MCF 10A (cell line): ENCODE measurements around the gene ABCG1. TPM values are rescaled to one million over a fixed set of nuclear protein-coding genes. Genes with fewer than 3 reads are reported as not detected.

Experiments
- Bru-seq: library from RNA; stranded (reverse); fragments of 400-500 nt; gene quantifications from one replicate; lab custom pipeline; 2021; lab: Mats Ljungman, UMichigan
- BruChase-seq, 2 experiments: library from RNA; stranded (reverse); fragments of 400-500 nt; gene quantifications; one replicate each; lab custom pipeline; 2021; lab: Mats Ljungman, UMichigan
- BruUV-seq: library from RNA; stranded (reverse); fragments of 400-500 nt; replicated peaks from 2 replicates; lab custom pipeline; 2021; lab: Mats Ljungman, UMichigan
- CTCF ChIA-PET: fragments of 300-600 bp; sonication (Branson Sonifier 250); formaldehyde crosslinking; extraction: SDS; loops from one replicate; lab custom pipeline; 2021; ENCODE audit warnings: antibody characterized with exemption, inconsistent platforms; lab: Yijun Ruan, JAX
- POLR2A ChIA-PET: fragments of 300-600, 350-650 bp; sonication (Branson Sonifier 250); formaldehyde crosslinking; extraction: SDS; loops from one replicate; lab custom pipeline; 2020; ENCODE audit warnings: antibody characterized with exemption, inconsistent platforms; lab: Yijun Ruan, JAX
- DNase-seq: peaks from one replicate; pipeline ENCODE4 v3.0.0-alpha.2; 2018; ENCODE audit not compliant: unreplicated experiment
- H3K27ac Mint-ChIP-seq: one replicate; pipeline ENCODE4 v1.8.0; 2022; ENCODE audit warnings: mild to moderate bottlenecking, low read depth, mixed read lengths; ENCODE audit not compliant: unreplicated experiment
- H3K27me3 Mint-ChIP-seq: one replicate; pipeline ENCODE4 v1.8.0; 2022; ENCODE audit warnings: mixed read lengths; ENCODE audit not compliant: insufficient read depth, unreplicated experiment
- H3K36me3 Mint-ChIP-seq: one replicate; pipeline ENCODE4 v1.8.0; 2022; ENCODE audit warnings: mild to moderate bottlenecking, moderate library complexity, mixed read lengths; ENCODE audit not compliant: insufficient read depth, unreplicated experiment
- H3K4me1 Mint-ChIP-seq: one replicate; pipeline ENCODE4 v1.8.0; 2022; ENCODE audit warnings: mixed read lengths; ENCODE audit not compliant: insufficient read depth, unreplicated experiment
- H3K4me3 Mint-ChIP-seq: one replicate; pipeline ENCODE4 v1.8.0; 2022; ENCODE audit warnings: mild to moderate bottlenecking, moderate library complexity, mixed read lengths; ENCODE audit not compliant: unreplicated experiment
- H3K9me3 Mint-ChIP-seq: one replicate; pipeline ENCODE4 v1.8.0; 2022; ENCODE audit warnings: mixed read lengths; ENCODE audit not compliant: unreplicated experiment
- intact Hi-C: fragments of 100-400 bp; cut with micrococcal nuclease; formaldehyde crosslinking; loops from 2 replicates; pipeline ENCODE4 v1.14.1; 2022
- long read RNA-seq: library from polyadenylated mRNA; stranded (forward); transcript quantifications from one replicate; pipeline ENCODE4 v2.0.0, GENCODE V29; 2022
- total RNA-seq: library from RNA; stranded (reverse); gene quantifications from 2 replicates; pipeline ENCODE4 v1.2.3, GENCODE V29; 2022
- TF ChIP-seq, protein P1 (sequence below): fragments of 200-600 bp; IDR thresholded peaks from one replicate; pipeline ENCODE4 v1.8.0; 2022; ENCODE audit warnings: antibody characterized with exemption, mild to moderate bottlenecking; ENCODE audit not compliant: unreplicated experiment

The ABCG1 gene
- total RNA-seq (25.5 and 28.7 TPM in 2 replicates), Bru-seq, nascent RNA (percentile 62 among the genes with signal in this experiment), BruChase-seq, experiment 1, labeled RNA remaining after a 6-hour chase (percentile 58 among the genes with signal in this experiment), BruChase-seq, experiment 2, labeled RNA remaining after a 2-hour chase (percentile 48 among the genes with signal in this experiment)
- long read RNA-seq, transcript ABCG1-203 (15 exons, 3,034 nt): minor isoform, 20 of 78 reads
- long read RNA-seq, transcript ABCG1-205 (15 exons, 2,998 nt): major isoform, 46 of 78 reads
- long read RNA-seq, partial matches to known transcripts: 5 of 78 reads
- long read RNA-seq, other reads (novel, unspliced or antisense): 7 of 78 reads

DNA sequence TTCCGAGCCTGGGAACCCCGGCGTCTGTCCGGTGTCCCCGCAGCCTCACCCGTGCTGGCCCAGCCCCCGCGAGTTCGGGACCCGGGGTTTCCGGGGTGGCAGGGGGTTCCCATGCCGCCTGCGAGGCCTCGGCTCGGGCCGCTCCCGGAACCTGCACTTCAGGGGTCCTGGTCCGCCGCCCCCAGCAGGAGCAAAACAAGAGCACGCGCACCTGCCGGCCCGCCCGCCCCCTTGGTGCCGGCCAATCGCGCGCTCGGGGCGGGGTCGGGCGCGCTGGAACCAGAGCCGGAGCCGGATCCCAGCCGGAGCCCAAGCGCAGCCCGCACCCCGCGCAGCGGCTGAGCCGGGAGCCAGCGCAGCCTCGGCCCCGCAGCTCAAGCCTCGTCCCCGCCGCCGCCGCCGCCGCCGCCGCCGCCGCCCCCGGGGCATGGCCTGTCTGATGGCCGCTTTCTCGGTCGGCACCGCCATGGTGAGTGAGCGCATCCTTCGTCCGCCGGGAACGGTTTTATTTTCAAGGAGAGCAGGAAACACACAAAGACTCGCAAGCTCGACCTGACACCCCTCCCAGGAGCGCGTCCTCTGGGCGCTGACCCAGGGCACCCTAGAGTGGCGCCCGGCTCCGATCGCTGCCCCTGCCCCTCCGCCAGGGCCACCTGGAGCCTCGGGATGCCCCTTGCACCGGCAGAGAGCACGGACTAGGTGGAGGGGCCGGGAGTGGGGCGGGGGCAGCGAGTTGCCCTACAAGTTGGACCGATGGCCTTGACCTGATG lies at the start of gene ABCG1:
Gene ABCG1, plus strand, starts transcription at position 305 of the 770 bp plus-strand sequence. Its CDS starts 123 bp downstream, at position 428.
- H3K9me3 Mint-ChIP-seq: no peaks in the 10 kb centered on the region
- peak; percentile 30 for DNase-seq
- intact Hi-C loops: loop anchor here (1.0 kb wide), 1 partner anchor 55 kb away; no protein-coding TSS in a partner anchor
- peaks cover 21% of the 10 kb centered on the region for H3K4me1 Mint-ChIP-seq
- ChIA-PET CTCF (interaction anchor here (1.4 to 3.5 kb wide), 2 partner anchors 15 to 73 kb away, joined by 5 to 15 read pairs; no protein-coding TSS in a partner anchor), POLR2A (interaction anchor here (0.6 to 4.4 kb wide), 16 partner anchors 10 to 434 kb away, joined by 3 to 83 read pairs (median 4); no protein-coding TSS in a partner anchor)
- H3K4me3 Mint-ChIP-seq: peak within 1 kb of the TSS; percentile 90
- peak within 1 kb of the TSS; percentile 81 for H3K27ac Mint-ChIP-seq
- TF ChIP-seq, protein P1, sequence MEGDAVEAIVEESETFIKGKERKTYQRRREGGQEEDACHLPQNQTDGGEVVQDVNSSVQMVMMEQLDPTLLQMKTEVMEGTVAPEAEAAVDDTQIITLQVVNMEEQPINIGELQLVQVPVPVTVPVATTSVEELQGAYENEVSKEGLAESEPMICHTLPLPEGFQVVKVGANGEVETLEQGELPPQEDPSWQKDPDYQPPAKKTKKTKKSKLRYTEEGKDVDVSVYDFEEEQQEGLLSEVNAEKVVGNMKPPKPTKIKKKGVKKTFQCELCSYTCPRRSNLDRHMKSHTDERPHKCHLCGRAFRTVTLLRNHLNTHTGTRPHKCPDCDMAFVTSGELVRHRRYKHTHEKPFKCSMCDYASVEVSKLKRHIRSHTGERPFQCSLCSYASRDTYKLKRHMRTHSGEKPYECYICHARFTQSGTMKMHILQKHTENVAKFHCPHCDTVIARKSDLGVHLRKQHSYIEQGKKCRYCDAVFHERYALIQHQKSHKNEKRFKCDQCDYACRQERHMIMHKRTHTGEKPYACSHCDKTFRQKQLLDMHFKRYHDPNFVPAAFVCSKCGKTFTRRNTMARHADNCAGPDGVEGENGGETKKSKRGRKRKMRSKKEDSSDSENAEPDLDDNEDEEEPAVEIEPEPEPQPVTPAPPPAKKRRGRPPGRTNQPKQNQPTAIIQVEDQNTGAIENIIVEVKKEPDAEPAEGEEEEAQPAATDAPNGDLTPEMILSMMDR: no peak
- no peaks in the 10 kb centered on the region for H3K27me3 Mint-ChIP-seq
- no TSS peak for BruUV-seq
- H3K36me3 Mint-ChIP-seq: peaks cover 12% of the 10 kb centered on the region

DNA sequence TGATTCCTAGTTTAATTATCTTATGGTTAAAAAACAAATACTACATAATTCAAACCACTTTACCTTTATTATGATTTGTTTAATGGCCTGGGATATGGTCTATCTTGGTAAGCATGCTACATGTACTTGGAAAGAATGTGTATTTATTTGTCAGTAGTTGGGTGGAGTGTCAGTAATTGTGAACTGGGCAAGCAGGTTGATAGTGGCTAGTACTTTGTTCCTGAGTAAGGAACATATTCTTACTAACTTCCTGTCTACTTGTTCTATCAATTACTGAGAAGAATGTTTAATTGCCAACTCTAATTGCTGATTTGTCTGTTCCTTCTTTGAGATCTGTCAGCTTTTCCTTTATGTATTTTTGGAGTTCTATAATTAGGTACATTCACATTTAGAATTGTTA lies 49.2 kb upstream of the ABCG1 start:
- Mint-ChIP-seq H3K9me3 (no peaks in the 10 kb centered on the region), H3K27ac (peak overlapping the region; percentile 90), H3K36me3 (no peaks in the 10 kb centered on the region), H3K4me3 (no peak overlapping the region), H3K27me3 (no peaks in the 10 kb centered on the region), H3K4me1 (peaks cover 23% of the 10 kb centered on the region)
- BruUV-seq: no TSS peak
- POLR2A ChIA-PET: interaction anchor here (0.6 to 1.8 kb wide), 7 partner anchors 12 to 72 kb away, joined by 3 to 10 read pairs (median 4); no protein-coding TSS in a partner anchor
- DNase-seq: no peak
- CTCF ChIA-PET: interaction anchor here (1.9 kb wide), 1 partner anchor 89 kb away, joined by 6 read pairs; no protein-coding TSS in a partner anchor
- intact Hi-C loops: loop anchor here (2.0 to 5.0 kb wide), 3 partner anchors 29 to 283 kb away; no protein-coding TSS in a partner anchor
- TF ChIP-seq, protein P1: no peak

DNA sequence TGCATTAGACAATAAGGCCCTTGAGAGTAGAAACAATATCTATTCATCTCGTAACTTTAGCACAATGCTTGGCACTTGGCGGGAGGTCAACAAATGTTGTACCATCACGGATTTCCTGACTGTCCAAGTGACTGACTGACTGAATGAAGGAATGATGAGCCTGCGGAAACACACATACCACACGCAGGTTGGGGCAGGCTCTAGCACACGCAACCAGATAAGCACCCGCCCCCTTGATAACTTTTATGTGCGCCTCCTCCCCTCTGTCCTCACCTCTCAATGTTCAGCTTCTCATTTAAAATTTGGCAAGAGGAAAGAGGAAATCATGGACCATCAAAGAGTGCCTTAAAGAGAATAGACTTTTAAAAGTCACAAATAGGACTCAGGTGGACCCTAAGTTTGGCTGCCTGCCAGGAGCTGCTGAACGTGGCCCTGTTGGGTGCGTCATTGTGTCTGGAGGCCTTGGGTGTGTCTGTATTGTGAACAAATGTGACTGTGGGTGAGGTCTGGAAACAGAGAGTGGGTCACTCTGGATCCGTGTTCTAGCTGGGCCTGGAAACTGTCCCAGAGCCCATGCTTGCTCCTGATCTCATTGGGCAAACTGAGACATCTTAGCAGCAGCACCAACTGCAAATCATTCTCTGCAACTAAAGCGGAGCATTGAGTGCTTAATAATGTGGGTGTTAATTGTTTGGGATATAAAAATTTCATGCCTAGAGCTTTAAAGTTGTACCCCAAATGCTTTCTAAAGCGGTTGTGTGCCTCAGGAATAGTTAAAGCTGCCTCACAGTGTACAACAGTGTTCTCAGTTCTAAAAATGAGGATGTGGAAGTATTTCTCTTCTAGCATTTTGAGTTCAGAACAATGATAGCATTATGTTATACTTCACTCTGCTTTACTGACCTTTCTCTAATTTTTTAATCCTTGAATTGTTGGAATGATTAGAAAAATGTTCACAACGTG lies 47.6 kb upstream of the ABCG1 start:
- Mint-ChIP-seq H3K27ac (peak overlapping the region; percentile 90), H3K27me3 (no peaks in the 10 kb centered on the region), H3K36me3 (no peaks in the 10 kb centered on the region), H3K9me3 (no peaks in the 10 kb centered on the region), H3K4me3 (peak overlapping the region; percentile 33), H3K4me1 (peaks cover 23% of the 10 kb centered on the region)
- ChIA-PET CTCF (interaction anchor here (0.6 to 1.6 kb wide), 5 partner anchors 14 to 87 kb away, joined by 3 to 6 read pairs (median 3); no protein-coding TSS in a partner anchor), POLR2A (interaction anchor here (0.8 to 2.1 kb wide), 17 partner anchors 11 to 87 kb away, joined by 3 to 42 read pairs (median 6); partner anchors contain the start of gene ABCG1)
- TSS peak; percentile 92 for BruUV-seq
- TF ChIP-seq, protein P1: no peak
- intact Hi-C loops: loop anchor here (1.0 to 2.0 kb wide), 3 partner anchors 27 to 57 kb away; no protein-coding TSS in a partner anchor
- DNase-seq: peak; percentile 88
